ENCODE measurements around the gene CAMKMT. TPM values are rescaled to one million over a fixed set of nuclear protein-coding genes. Genes with fewer than 3 reads are reported as not detected.

CAMKMT gene
- total RNA-seq, 1 experiment from 2014 or later, result 17.4 TPM

DNA sequence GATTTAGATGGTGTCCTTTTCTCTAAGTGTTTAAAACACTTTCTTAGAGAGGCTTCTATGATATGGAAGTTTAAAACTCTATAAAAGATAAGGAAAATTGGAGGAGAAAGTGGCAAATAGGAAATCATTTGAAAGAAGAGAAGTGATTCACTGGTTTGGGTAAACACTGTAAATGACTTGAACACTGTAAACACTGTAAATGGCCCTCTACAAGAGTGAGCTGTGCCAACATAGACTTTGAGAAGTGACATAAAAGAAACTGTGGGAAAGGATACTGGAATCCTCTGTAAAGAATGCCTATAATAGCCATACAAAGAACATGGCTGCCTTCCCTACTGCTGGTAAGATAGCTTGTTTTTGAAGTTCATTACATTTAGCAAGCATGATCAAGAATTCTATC lies 368.8 kb downstream of the CAMKMT start:
- Histone ChIP-seq H4K5ac (ENCODE audit: insufficient read length, low read depth, low read length) (no peak overlapping the region), H3K9ac (ENCODE audit: extremely low read depth, insufficient read length, low read length) (no peak overlapping the region), H3K4me2 (ENCODE audit: insufficient read depth, insufficient read length, low read length) (no peak overlapping the region)

More for the DNA sequence above, 368.8 kb downstream of the CAMKMT start:
- H3K56ac ChIP-seq (ENCODE audit: insufficient read length, low read depth, low read length), result no peak overlapping the region
- no peak overlapping the region for H2AFZ ChIP-seq (ENCODE audit: low read length)
- no peak overlapping the region for H3K27ac Mint-ChIP-seq
- H4K91ac ChIP-seq (ENCODE audit: insufficient read length, low read depth, low read length), result no peak overlapping the region
- peaks cover 8% of the 10 kb centered on the region in 2 experiments for H3K4me1 Mint-ChIP-seq
- no peak overlapping the region for H3K23ac ChIP-seq (ENCODE audit: insufficient read length, low read depth, low read length)
- no peaks in the 10 kb centered on the region for H3K27me3 Mint-ChIP-seq (ENCODE audit: low read depth)
- TF ChIP-seq, protein P1, sequence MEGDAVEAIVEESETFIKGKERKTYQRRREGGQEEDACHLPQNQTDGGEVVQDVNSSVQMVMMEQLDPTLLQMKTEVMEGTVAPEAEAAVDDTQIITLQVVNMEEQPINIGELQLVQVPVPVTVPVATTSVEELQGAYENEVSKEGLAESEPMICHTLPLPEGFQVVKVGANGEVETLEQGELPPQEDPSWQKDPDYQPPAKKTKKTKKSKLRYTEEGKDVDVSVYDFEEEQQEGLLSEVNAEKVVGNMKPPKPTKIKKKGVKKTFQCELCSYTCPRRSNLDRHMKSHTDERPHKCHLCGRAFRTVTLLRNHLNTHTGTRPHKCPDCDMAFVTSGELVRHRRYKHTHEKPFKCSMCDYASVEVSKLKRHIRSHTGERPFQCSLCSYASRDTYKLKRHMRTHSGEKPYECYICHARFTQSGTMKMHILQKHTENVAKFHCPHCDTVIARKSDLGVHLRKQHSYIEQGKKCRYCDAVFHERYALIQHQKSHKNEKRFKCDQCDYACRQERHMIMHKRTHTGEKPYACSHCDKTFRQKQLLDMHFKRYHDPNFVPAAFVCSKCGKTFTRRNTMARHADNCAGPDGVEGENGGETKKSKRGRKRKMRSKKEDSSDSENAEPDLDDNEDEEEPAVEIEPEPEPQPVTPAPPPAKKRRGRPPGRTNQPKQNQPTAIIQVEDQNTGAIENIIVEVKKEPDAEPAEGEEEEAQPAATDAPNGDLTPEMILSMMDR (conservative IDR thresholded peaks at IDR 0.05), result no peak
- no peaks in the 10 kb centered on the region for H3K4me1 ChIP-seq (ENCODE audit: insufficient read depth, low read length)
- H2BK120ac ChIP-seq (ENCODE audit: low read depth, low read length, poor library complexity, severe bottlenecking), result no peak overlapping the region
- no peaks in the 10 kb centered on the region for H4K20me1 ChIP-seq (ENCODE audit: control insufficient read depth, insufficient read depth, insufficient read length)
- no peaks in the 10 kb centered on the region for H3K27me3 ChIP-seq (ENCODE audit: insufficient read depth, low read length)
- DNase-seq, result no peak
- H2BK20ac ChIP-seq (ENCODE audit: low read depth, low read length, poor library complexity, severe bottlenecking), result no peak overlapping the region
- H4K8ac ChIP-seq (replicated peaks; ENCODE audit: insufficient read length, low read depth, low read length), result no peak overlapping the region
- no peak overlapping the region for H2BK15ac ChIP-seq (ENCODE audit: low read depth, low read length)
- no peak overlapping the region for H3K27ac ChIP-seq (ENCODE audit: insufficient read length, low read depth, low read length)
- no peak overlapping the region for H3T11ph ChIP-seq (ENCODE audit: low read length)
- no peaks in the 10 kb centered on the region for H3K79me2 ChIP-seq (ENCODE audit: insufficient read depth, low read length)
- no peak overlapping the region for H3K18ac ChIP-seq (ENCODE audit: insufficient read length, low read depth, low read length)
- no peaks in the 10 kb centered on the region for H3K9me3 ChIP-seq (ENCODE audit: control insufficient read depth, low read depth, low read length)
- peaks cover 0 to 7% (median 0%) of the 10 kb centered on the region in 3 experiments; a peak in 3 of 7 replicates for H3K36me3 Mint-ChIP-seq (ENCODE audit: insufficient read depth in 1 of 3, low read depth in 3 of 3)
- peaks cover 2% of the 10 kb centered on the region for H3K79me1 ChIP-seq (ENCODE audit: insufficient read depth, low read depth, low read length, poor library complexity, severe bottlenecking)
- no peak overlapping the region for H2AK5ac ChIP-seq (ENCODE audit: insufficient read length, low read length)
- no peak overlapping the region for H3K4me3 Mint-ChIP-seq
- peaks cover 0 to 2% of the 10 kb centered on the region in 2 experiments; a peak in 1 of 5 replicates for H3K9me3 Mint-ChIP-seq
- H3K14ac ChIP-seq (ENCODE audit: insufficient read depth, low read length), result no peak overlapping the region
- H2BK5ac ChIP-seq (ENCODE audit: insufficient read length, low read length), result no peak overlapping the region
- H2BK12ac ChIP-seq (ENCODE audit: insufficient read length, low read depth, low read length), result no peak overlapping the region
- no peaks in the 10 kb centered on the region for H3K23me2 ChIP-seq (ENCODE audit: insufficient read length, low read depth, low read length, poor library complexity, severe bottlenecking)
- H3K4ac ChIP-seq (ENCODE audit: low read depth, low read length), result no peak overlapping the region

Measured in H9 (cell line).